Measurements from ENCODE around the gene PRKCE.
A peak's percentile ranks its signal among the peaks of the same experiment; 100 is the strongest.

Gene PRKCE

GRCh38 chr2:46067501-46068305 is 416.2 kb downstream of the PRKCE start:
- DNase-seq = no peak

GRCh38 chr2:46068636-46069035 is 417.2 kb downstream of the PRKCE start:
- DNase-seq = no peak

GRCh38 chr2:46071074-46071473 is 419.6 kb downstream of the PRKCE start:
- DNase-seq = no peak

- no peak for DNase-seq
Measured at GRCh38 chr2:46072101-46072820, 420.8 kb downstream of the PRKCE start.

DNA sequence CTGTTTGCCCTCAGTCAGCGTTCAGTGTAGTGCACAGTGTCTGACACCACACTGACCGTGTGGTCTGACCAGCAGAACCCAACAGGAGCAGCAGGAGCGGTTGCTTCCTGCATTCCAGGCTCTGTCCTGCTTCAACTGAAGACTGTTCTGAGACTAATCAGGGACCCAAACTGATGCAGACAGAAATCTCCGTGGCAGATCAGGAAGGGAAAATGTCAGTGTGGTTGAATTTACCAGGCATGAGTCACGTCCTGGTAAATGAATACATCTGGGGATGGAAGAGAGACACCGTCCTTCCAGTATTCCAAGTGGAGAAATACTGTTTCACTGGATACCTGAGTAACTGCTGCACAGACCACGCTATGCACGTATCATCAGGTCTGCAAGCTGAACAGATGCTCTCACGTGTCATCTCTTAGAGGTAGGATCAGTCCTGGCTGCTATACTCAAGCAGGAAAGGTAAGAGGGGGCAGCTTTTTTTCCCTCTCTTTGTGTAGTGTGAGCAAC is 422.1 kb downstream of the PRKCE start:
- DNase-seq = no peak

GRCh38 chr2:46074501-46074900 is 423.0 kb downstream of the PRKCE start:
- no peak for DNase-seq

- no peak for DNase-seq
Measured at GRCh38 chr2:46075848-46076247, 424.4 kb downstream of the PRKCE start.

- DNase-seq = no peak
Measured at GRCh38 chr2:46076251-46076650, 424.8 kb downstream of the PRKCE start.

DNA sequence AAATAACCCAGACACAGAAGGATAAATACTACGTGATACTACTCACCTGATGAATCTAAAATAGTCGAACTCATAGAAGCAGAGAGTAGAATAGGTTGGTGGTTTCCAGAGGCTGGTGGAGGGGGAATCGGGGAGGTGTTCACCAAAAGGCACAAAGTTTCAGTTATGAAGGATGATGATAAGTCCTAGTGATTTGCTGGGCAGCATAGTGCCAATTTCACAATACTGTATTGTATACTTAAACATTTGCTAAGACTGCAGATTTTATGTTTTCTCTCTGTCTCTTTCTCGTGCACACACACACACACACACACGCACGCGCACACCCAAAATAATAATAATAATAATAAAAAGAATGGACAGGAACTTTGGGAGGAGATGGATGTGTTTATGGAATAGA is 425.4 kb downstream of the PRKCE start:
- DNase-seq = no peak

DNA sequence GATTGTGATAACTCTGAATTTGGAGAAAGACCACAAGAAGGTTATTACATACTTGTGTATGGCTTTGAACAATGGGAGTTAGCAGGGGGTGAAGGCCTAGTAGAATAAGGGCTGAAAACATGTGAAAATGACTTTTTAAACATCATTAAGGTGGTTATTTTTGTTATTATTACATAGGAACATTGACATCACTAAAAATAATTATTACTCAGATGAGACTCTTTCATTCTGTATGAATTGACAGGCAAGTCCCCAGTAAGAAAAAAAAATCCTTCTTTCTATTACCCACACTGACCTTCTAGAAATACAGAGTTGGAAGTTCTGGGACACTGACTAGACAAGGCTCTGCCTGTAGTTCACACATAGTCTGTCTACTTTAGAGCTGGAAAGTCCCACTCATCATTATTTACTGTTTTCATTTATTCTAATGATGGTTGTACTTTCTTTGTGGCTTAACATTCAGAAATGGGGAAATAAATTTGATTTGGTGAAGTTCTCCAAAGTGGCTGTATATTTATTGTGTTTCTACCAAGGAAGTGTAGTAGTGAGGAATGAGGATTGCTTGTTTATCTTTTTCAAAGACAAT is 426.1 kb downstream of the PRKCE start:
- no peak for DNase-seq

DNA sequence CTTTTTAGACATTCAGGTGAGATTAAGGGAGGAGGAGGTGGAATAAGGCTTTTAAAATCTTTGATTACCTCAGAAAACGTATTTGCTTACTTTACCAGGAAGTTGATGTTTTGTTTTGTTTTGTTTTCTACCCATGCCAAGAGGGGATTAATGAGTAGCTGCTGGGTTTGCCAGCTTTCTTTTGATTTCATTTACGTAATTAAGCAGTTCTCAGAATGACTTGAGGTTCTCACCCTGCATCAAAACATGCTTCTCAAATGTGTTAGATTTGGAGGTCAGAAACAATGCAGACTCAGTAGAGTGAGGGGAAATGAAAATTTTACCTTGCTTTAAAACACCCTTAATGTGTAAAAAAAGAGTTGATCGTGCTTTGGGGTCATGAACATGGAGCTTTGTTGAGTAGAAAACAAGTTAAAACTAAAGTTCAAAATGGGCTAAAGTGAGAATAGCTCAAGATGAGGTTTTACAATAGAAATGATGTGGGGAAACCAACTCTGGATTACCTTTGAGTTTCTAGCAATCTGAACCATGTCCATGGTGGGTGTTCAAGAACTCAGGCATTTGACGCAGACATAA is 428.6 kb downstream of the PRKCE start:
- no peak for DNase-seq

GRCh38 chr2:46082531-46083485 is 431.3 kb downstream of the PRKCE start:
- DNase-seq = peak; percentile 19

GRCh38 chr2:46086578-46087070 is 435.1 kb downstream of the PRKCE start:
- no peak for DNase-seq

- DNase-seq = no peak
Measured at GRCh38 chr2:46087492-46087891, 436.0 kb downstream of the PRKCE start.

DNA sequence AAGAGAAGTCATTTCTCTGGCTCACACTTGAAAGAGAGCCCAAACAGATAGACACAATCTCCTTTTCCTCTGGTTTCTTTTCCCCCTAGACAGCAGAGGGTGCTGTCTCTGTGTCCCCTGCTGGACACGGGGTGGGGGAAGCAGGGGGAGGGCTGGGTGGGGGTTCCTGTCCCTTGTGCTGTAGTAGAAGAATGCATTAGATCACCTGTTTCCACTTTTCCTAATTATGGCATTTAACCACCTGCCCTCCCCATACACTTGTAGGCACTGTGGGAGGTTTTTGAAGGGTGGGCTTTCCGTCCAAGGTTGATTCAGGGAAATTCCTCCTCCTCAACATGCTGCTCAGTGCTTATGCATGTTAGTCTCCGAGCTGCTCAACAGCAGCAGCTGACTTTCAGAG is 439.5 kb downstream of the PRKCE start:
- DNase-seq = no peak

DNA sequence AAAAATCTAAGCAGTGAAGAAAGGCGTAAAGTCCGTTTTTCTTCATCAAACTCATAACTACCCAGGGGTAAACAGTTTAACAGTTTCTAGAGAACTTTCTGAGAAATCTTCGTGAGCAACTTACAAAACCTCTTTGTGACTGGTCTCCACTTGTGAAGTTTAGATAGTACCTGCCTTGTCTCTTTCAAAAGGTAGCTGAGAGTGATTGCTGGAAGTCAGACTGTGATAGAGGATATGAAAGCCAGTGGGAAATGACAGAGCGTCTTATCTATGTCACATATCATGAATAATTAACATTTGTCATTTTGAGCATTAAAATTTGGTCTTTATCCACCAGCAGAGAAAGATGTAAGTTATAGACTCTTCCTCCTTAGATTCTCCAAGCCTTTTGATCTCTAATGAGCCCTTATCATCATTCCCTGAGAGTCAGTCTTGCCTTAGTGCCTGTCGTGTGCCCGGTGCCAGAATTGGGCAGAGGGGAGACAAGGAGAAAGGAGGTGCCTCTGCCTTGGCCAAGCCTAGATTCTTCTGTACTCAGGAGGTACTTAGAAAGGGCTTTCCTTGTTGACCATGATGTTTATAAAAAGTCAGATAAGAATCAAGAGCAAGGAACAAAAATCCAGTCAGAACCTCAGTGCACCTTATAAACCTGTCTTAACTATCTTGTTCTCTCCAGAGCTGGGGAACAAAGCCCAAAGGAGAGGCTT is 440.6 kb downstream of the PRKCE start:
- no peak for DNase-seq

- DNase-seq = no peak
Measured at GRCh38 chr2:46094689-46095088, 443.2 kb downstream of the PRKCE start.

DNA sequence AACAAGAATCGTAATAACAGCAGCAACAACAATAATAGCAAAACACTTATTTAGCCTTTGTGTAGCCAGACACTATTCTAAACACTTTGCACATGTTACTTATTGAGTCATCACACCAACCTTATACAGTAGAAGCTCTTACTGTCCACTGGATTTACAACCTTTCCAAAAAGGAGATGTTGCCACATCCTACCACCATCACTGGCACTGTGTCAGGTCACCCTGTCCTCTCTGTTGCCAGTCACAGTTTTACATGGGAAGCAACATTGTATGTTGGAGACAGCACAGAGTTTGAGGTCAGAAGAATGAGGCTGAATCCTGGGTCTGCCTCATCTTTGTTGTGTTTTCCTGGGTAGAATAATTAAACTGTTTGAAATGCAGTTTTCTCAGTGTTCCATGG is 444.4 kb downstream of the PRKCE start:
- DNase-seq = no peak

- no peak for DNase-seq
Measured at GRCh38 chr2:46096260-46096659, 444.8 kb downstream of the PRKCE start.

DNA sequence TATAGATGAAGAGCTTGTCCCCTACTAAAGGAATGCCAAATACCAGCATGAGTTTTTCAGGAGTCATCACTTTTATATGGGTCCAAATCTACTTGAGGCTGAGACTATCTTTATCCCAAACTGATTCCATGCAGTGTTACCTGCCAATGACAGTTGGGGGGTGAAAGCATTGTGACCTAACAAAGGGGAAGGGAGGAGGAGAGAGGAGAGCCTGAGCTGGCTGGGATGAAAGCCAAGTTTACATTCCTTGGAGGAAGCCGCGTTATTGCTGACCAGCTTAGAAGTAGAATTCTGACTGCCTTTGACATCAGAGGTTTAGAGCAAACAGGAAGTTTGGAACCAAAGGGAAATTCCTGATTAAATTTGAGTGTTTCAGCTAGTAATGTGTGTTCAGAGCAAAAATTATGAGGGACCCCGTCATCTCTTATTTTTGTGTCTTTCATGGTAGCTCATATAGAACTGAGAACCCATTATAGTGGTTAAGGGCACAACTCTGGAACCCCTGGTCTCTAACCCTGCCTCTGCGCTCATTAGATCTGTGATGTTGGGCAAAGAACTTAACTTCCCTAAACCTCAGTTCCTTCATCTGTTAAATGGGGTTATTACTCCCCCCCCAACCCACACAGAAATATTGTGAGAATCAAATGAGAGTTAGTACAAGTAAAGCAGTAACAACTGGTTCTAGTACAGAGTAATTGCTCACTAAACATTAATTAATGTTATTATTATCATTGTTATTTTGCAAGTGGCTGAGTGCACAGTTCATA is 446.4 kb downstream of the PRKCE start:
- DNase-seq = no peak

DNA sequence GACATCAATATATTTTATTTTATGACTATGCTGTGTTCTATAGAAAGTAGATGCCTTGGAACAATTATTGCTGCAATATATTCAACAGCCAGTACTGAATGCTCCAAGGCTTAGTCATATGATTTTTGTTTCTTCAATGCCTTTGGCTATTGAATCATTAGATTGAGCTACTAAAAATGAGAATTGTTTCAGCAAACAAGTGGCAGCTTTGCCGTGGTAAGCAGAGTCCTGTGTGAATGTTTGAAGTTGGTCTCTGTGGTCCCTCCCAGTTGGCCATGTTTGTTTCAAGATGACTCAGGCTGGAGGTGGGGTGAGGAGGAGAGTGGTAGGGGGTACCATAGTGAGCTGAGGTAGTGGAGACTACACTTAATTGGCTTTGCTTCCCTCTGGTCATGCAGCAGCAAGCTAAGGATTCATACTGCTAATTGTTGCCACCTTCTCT is 447.2 kb downstream of the PRKCE start:
- no peak for DNase-seq

Data from CD4-positive, alpha-beta T cell treated with Interleukin-15 for 1 hour (primary cell).